HCT116 (cell line): ENCODE measurements around the gene STIM2. TPM values are rescaled to one million over a fixed set of nuclear protein-coding genes. Genes with fewer than 3 reads are reported as not detected.
"Not testable (repeated sequence)": the region's sequence is repeated elsewhere in the genome, so short reads cannot be mapped to it uniquely, and the experiment has no call there.

Experiments used
- ATAC-seq: fragments of 200-7000 bp; cut with Tn5 transposase; 2 replicates; pipeline ENCODE4 v1.9.1; 2020; ENCODE audit warnings: mild to moderate bottlenecking, moderate library complexity
- BruUV-seq: library from RNA; stranded (reverse); fragments of 400-500 nt; replicated peaks from 2 replicates; lab custom pipeline; 2021; lab: Mats Ljungman, UMichigan
- CTCF ChIA-PET: fragments of 300-600 bp; sonication (Branson Sonifier 250); formaldehyde crosslinking; loops from one replicate; lab custom pipeline; 2021; ENCODE audit warnings: antibody characterized with exemption; lab: Charles Lee
- POLR2A ChIA-PET: fragments of 300-600, 350-600 bp; sonication (Branson Sonifier 250); formaldehyde crosslinking; loops from one replicate; lab custom pipeline; 2021; ENCODE audit warnings: antibody characterized with exemption; lab: Charles Lee
- RAD21 ChIA-PET, 2 experiments: fragments of 300-600 bp; sonication (Branson Sonifier 250); formaldehyde crosslinking; loops; one replicate each; lab custom pipeline; 2023; ENCODE audit warnings: low total read pairs in 2 of 2; ENCODE audit not compliant: uncharacterized antibody in 2 of 2, unreplicated experiment in 2 of 2, low non-redundant PET in 1 of 2; lab: Charles Lee
- DNase-seq: peaks from one replicate; pipeline ENCODE4 v3.0.0-alpha.2; 2010; ENCODE audit warnings: low read depth, low spot score
- H2AFZ ChIP-seq: fragments of 200-600 bp; shearing (Covaris generic), sonication (generic); 2 replicates; pipeline ENCODE4 v1.6.1; 2017; ENCODE audit warnings: low read depth, mixed run types, mixed read lengths, antibody characterized with exemption, low read length; ENCODE audit not compliant: poor library complexity, severe bottlenecking
- H3K27ac ChIP-seq: 2 replicates; pipeline ENCODE4 v1.5.1; 2012; ENCODE audit warnings: low read depth, low read length
- H3K27me3 ChIP-seq: fragments of 200-600 bp; sonication (generic); 2 replicates; pipeline ENCODE4 v1.6.1; 2016; ENCODE audit warnings: mixed run types, low read length, mixed read lengths; ENCODE audit not compliant: insufficient read depth
- H3K36me3 ChIP-seq, 2 experiments: fragments of 200-500 bp in 1 of 2; fragments of 200-600 bp in 1 of 2; sonication (Bioruptor generic) in 1 of 2; sonication (generic) in 1 of 2; 2 replicates each; pipeline versions ENCODE4 v1.5.1 to v1.6.1; 2014 to 2016; ENCODE audit warnings: low read length in 2 of 2, inconsistent platforms in 1 of 2, mixed read lengths in 1 of 2, mixed run types in 1 of 2; ENCODE audit not compliant: insufficient read depth in 2 of 2, control insufficient read depth in 1 of 2
- H3K4me1 ChIP-seq, 2 experiments: fragments of 200-600 bp in 1 of 2; sonication (generic) in 1 of 2; 2 replicates each; pipeline versions ENCODE4 v1.5.1 to v1.6.1; 2012 to 2017; ENCODE audit warnings: low read length in 2 of 2, inconsistent platforms in 1 of 2, mild to moderate bottlenecking in 1 of 2, mixed read lengths in 1 of 2, mixed run types in 1 of 2, moderate library complexity in 1 of 2; ENCODE audit not compliant: insufficient read depth in 2 of 2, control insufficient read depth in 1 of 2
- H3K4me2 ChIP-seq: fragments of 200-600 bp; sonication (generic); 2 replicates; pipeline ENCODE4 v1.6.1; 2017; ENCODE audit warnings: mixed run types, low read length, mixed read lengths
- H3K4me3 ChIP-seq, 2 experiments: fragments of 200-600 bp in 1 of 2; sonication (generic) in 1 of 2; replicated peaks in 1 of 2; 2 replicates each; pipeline ENCODE4 v1.5.1; 2011 to 2016; ENCODE audit warnings: low read length in 2 of 2, control low read depth in 1 of 2, low read depth in 1 of 2, mild to moderate bottlenecking in 1 of 2, mixed read lengths in 1 of 2, mixed run types in 1 of 2
- H3K79me2 ChIP-seq: fragments of 200-600 bp; sonication (generic); 2 replicates; pipeline ENCODE4 v1.6.1; 2017; ENCODE audit warnings: mild to moderate bottlenecking, mixed run types, low read length, moderate library complexity, mixed read lengths; ENCODE audit not compliant: insufficient read depth
- H3K9ac ChIP-seq: fragments of 200-600 bp; sonication (generic); 2 replicates; pipeline ENCODE4 v1.6.1; 2016; ENCODE audit warnings: low read length, mixed read lengths
- H3K9me2 ChIP-seq: fragments of 200-600 bp; sonication (generic), shearing (Covaris generic); 2 replicates; pipeline ENCODE4 v1.6.1; 2017; ENCODE audit warnings: mixed run types, mild to moderate bottlenecking, moderate library complexity; ENCODE audit not compliant: insufficient read depth
- H3K9me3 ChIP-seq, 2 experiments: fragments of 200-500 bp in 1 of 2; fragments of 200-600 bp in 1 of 2; sonication (Bioruptor generic) in 1 of 2; sonication (generic) in 1 of 2; 2 replicates each; pipeline ENCODE4 v1.6.1; 2014 to 2017; ENCODE audit warnings: low read length in 2 of 2, mixed read lengths in 2 of 2, inconsistent platforms in 1 of 2, low read depth in 1 of 2, mild to moderate bottlenecking in 1 of 2, mixed run types in 1 of 2, moderate library complexity in 1 of 2; ENCODE audit not compliant: control insufficient read depth in 1 of 2, insufficient read depth in 1 of 2
- H4K20me1 ChIP-seq: fragments of 200-600 bp; sonication (generic), shearing (Covaris generic); 2 replicates; pipeline ENCODE4 v1.6.1; 2017; ENCODE audit warnings: mixed run types, mild to moderate bottlenecking, moderate library complexity; ENCODE audit not compliant: insufficient read depth
- ATF3 ChIP-seq: IDR thresholded peaks from 2 replicates; pipeline ENCODE4 v1.6.1; 2012
- CBX3 ChIP-seq: IDR thresholded peaks from 2 replicates; pipeline ENCODE4 v1.6.1; 2012; ENCODE audit warnings: low read depth
- CEBPB ChIP-seq: IDR thresholded peaks from 2 replicates; pipeline ENCODE4 v1.6.1; 2012; ENCODE audit warnings: low read depth
- EGR1 ChIP-seq: IDR thresholded peaks from 2 replicates; pipeline ENCODE4 v1.6.1; 2012; ENCODE audit warnings: low read depth
- EZH2 ChIP-seq: fragments of 200-600 bp; sonication (generic); IDR thresholded peaks from 2 replicates; pipeline ENCODE4 v1.6.1; 2017; ENCODE audit warnings: antibody characterized with exemption, mixed run types
- EZH2phosphoT487 ChIP-seq: fragments of 200-600 bp; IDR thresholded peaks from 2 replicates; pipeline ENCODE4 v1.6.1; 2018; ENCODE audit warnings: antibody characterized with exemption, borderline replicate concordance
- MAX ChIP-seq: IDR thresholded peaks from 2 replicates; pipeline ENCODE4 v1.6.1; 2012
- POLR2A ChIP-seq: IDR thresholded peaks from 2 replicates; pipeline ENCODE4 v1.7.0; 2011; ENCODE audit warnings: borderline replicate concordance; ENCODE audit not compliant: insufficient read depth, insufficient read length; ENCODE audit errors: extremely low read depth
- POLR2AphosphoS5 ChIP-seq: IDR thresholded peaks from 2 replicates; pipeline ENCODE4 v1.6.1; 2011; ENCODE audit warnings: mild to moderate bottlenecking, low read depth, low read length, moderate library complexity
- RAD21 ChIP-seq: IDR thresholded peaks from 2 replicates; pipeline ENCODE4 v1.6.1; 2012; ENCODE audit warnings: low read depth, mild to moderate bottlenecking
- SIN3A ChIP-seq: IDR thresholded peaks from 2 replicates; pipeline ENCODE4 v1.6.1; 2012; ENCODE audit warnings: low read depth
- SP1 ChIP-seq: IDR thresholded peaks from 2 replicates; pipeline ENCODE4 v1.6.1; 2012; ENCODE audit warnings: low read depth
- SRF ChIP-seq: IDR thresholded peaks from 2 replicates; pipeline ENCODE4 v1.6.1; 2012; ENCODE audit warnings: low read depth
- TCF7L2 ChIP-seq: IDR thresholded peaks from 2 replicates; pipeline ENCODE4 v1.7.0; 2011; ENCODE audit warnings: borderline replicate concordance, inconsistent platforms; ENCODE audit not compliant: insufficient read depth, insufficient read length; ENCODE audit errors: extremely low read depth
- YY1 ChIP-seq: IDR thresholded peaks from 2 replicates; pipeline ENCODE4 v1.6.1; 2011; ENCODE audit warnings: low read length, low read depth, moderate library complexity, mild to moderate bottlenecking; ENCODE audit not compliant: insufficient replicate concordance; ENCODE audit errors: extremely low read depth
- ZFX ChIP-seq: fragments of 450-650 bp; IDR thresholded peaks from 2 replicates; pipeline ENCODE4 v1.6.1; 2017
- ZNF274 ChIP-seq: fragments of 200-500 bp; sonication (Bioruptor generic); IDR thresholded peaks from 2 replicates; pipeline ENCODE4 v1.6.1; 2014; ENCODE audit warnings: mild to moderate bottlenecking, low read depth, low read length, inconsistent platforms
- intact Hi-C: fragments of 100-400 bp; cut with micrococcal nuclease; formaldehyde crosslinking; loops from 2 replicates; pipeline ENCODE4 v1.10.0; 2022
- total RNA-seq: library from RNA; stranded (reverse); gene quantifications from one replicate; pipeline ENCODE4 v1.2.1, GENCODE V29; 2021; ENCODE audit not compliant: unreplicated experiment

The STIM2 gene
- total RNA-seq, 1 experiment from 2014 or later, result 65.9 TPM

- TF ChIP-seq EZH2phosphoT487 (no peak), CEBPB (no peak), RAD21 (no peak), SIN3A (no peak), EGR1 (no peak), YY1 (no peak), ZFX (no peak), ZNF274 (no peak), CBX3 (no peak), SP1 (no peak), ATF3 (no peak), TCF7L2 (no peak), MAX (no peak), POLR2AphosphoS5 (no peak), POLR2A (no peak), EZH2 (no peak), SRF (no peak)
- intact Hi-C loops, result no loop called here
- ChIA-PET CTCF (no interaction called here), RAD21 (no interaction called here), POLR2A (no interaction called here)
- H3K4me3 ChIP-seq, result no peak overlapping the region
- H3K9me3 ChIP-seq, result no peaks in the 10 kb centered on the region
- no peak for DNase-seq
- ATAC-seq, result no peak
- no peak overlapping the region for H3K9ac ChIP-seq
- no peaks in the 10 kb centered on the region for H3K36me3 ChIP-seq
- no peaks in the 10 kb centered on the region; the same call in 1 of the 2 replicates for H3K79me2 ChIP-seq
- no peaks in the 10 kb centered on the region for H3K9me2 ChIP-seq
- no peak overlapping the region for H3K4me2 ChIP-seq
- no peak overlapping the region for H3K27ac ChIP-seq
- BruUV-seq, result no TSS peak
- H2AFZ ChIP-seq, result no peak overlapping the region
- H4K20me1 ChIP-seq, result no peaks in the 10 kb centered on the region; the same call in 1 of the 2 replicates
- no peaks in the 10 kb centered on the region for H3K27me3 ChIP-seq
- H3K4me1 ChIP-seq, result no peaks in the 10 kb centered on the region
These were observed 104.4 kb downstream of the STIM2 start for GRCh38 chr4:26964994-26965393.

- H3K4me3 ChIP-seq, DNase-seq, H3K9me2 ChIP-seq, H3K4me2 ChIP-seq, H3K36me3 ChIP-seq, ATAC-seq, H3K9me3 ChIP-seq, H3K27ac ChIP-seq, H3K79me2 ChIP-seq, H3K27me3 ChIP-seq, H2AFZ ChIP-seq, H3K9ac ChIP-seq, BruUV-seq, H3K4me1 ChIP-seq, intact Hi-C loops, H4K20me1 ChIP-seq, POLR2A ChIA-PET, RAD21 ChIA-PET, CTCF ChIA-PET: not testable (repeated sequence)
These were observed 115.0 kb downstream of the STIM2 start for GRCh38 chr4:26975464-26976181.
